Brain microvascular endothelial cell (primary cell): Measurements from ENCODE around the gene BCL2.

Experiments used
- DNase-seq: peaks from one replicate; pipeline ENCODE4 v3.0.0-alpha.2; 2020
- H3K27ac ChIP-seq: fragments of 250-450 bp; sonication (Bioruptor Pico); 2 replicates; pipeline ENCODE4 v1.5.1; 2020; ENCODE audit warnings: mild to moderate bottlenecking, moderate library complexity
- H3K27me3 ChIP-seq: fragments of 250-450 bp; sonication (Bioruptor Pico); replicated peaks from 2 replicates; pipeline ENCODE4 v1.5.1; 2020; ENCODE audit warnings: mild to moderate bottlenecking
- H3K36me3 ChIP-seq: fragments of 250-450 bp; sonication (Bioruptor Pico); replicated peaks from 2 replicates; pipeline ENCODE4 v1.5.1; 2020; ENCODE audit warnings: mild to moderate bottlenecking
- H3K4me3 ChIP-seq: 2 replicates; pipeline ENCODE4 v1.5.1; 2011; ENCODE audit warnings: low read depth, mild to moderate bottlenecking, control low read depth, low read length, moderate library complexity
- CTCF ChIP-seq: IDR thresholded peaks from 2 replicates; pipeline ENCODE4 v1.5.1; 2011; ENCODE audit warnings: low read depth, mild to moderate bottlenecking, moderate library complexity, low read length, control low read depth, inconsistent platforms; ENCODE audit errors: missing control alignments
- in situ Hi-C: cut with HindIII; loops from 2 replicates; pipeline ENCODE4 v1.10.0; 2017; ENCODE audit warnings: low sequenced_read_pairs, low pct_ligation_motif_present

The BCL2 gene

GRCh38 chr18:63182310-63182772 lies 137.2 kb downstream of the BCL2 start:
- Histone ChIP-seq H3K4me3 (no peak overlapping the region), H3K27me3 (peaks cover 20% of the 10 kb centered on the region), H3K27ac (no peak overlapping the region), H3K36me3 (no peaks in the 10 kb centered on the region)
- TF ChIP-seq CTCF: no peak
- DNase-seq: no peak
- in situ Hi-C loops: no loop called here

DNA sequence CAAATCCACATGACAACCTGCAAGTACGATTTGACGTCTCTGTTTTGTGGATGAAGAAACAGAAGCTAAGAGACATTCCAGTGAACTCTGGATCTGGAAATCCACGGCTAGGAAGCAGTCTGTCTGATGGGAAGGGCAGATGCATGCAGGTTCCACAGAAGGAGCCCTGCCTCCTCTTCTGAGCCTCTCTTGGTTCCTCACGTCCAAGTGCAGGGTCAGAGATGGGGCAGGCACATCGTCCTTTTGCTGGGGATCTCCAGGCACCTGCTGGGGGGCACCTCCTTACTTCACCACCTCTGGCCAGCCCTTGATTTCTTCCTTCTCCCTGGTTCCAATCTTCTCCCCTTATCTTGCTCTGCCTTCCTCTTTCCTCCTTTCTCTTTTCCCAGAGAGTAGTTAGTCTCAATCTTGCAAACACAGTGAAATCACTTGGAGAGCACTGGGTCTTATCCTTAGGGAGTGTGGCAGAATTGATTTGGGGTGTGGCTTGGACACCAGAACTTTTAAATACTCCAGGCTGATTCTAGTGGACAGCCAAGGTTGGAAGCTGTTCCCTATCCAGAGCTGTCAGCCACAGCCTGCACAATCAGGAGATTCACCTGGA lies 137.8 kb downstream of the BCL2 start:
- no peak for DNase-seq
- no peak overlapping the region for H3K27ac ChIP-seq
- H3K36me3 ChIP-seq: no peaks in the 10 kb centered on the region
- no peak overlapping the region for H3K4me3 ChIP-seq
- in situ Hi-C loops: no loop called here
- TF ChIP-seq CTCF: no peak
- H3K27me3 ChIP-seq: peaks cover 20% of the 10 kb centered on the region

- no peak for DNase-seq
- TF ChIP-seq CTCF: no peak
- H3K4me3 ChIP-seq: no peak overlapping the region
- H3K27ac ChIP-seq: no peak overlapping the region
- no peaks in the 10 kb centered on the region for H3K36me3 ChIP-seq
- peaks cover 20% of the 10 kb centered on the region for H3K27me3 ChIP-seq
- in situ Hi-C loops: no loop called here
Observed at GRCh38 chr18:63180971-63181376, 138.6 kb downstream of the BCL2 start.

- Histone ChIP-seq H3K4me3 (no peak overlapping the region), H3K27me3 (peaks cover 20% of the 10 kb centered on the region), H3K36me3 (no peaks in the 10 kb centered on the region), H3K27ac (no peak overlapping the region)
- no peak for TF ChIP-seq CTCF
- DNase-seq: no peak
- in situ Hi-C loops: no loop called here
Observed at GRCh38 chr18:63180321-63180720, 139.2 kb downstream of the BCL2 start.

GRCh38 chr18:63179422-63179821 lies 140.1 kb downstream of the BCL2 start:
- no peak for TF ChIP-seq CTCF
- DNase-seq: no peak
- Histone ChIP-seq H3K27ac (no peak overlapping the region), H3K27me3 (peaks cover 20% of the 10 kb centered on the region), H3K36me3 (no peaks in the 10 kb centered on the region), H3K4me3 (no peak overlapping the region)
- in situ Hi-C loops: no loop called here

GRCh38 chr18:63178971-63179370 lies 140.6 kb downstream of the BCL2 start:
- Histone ChIP-seq H3K27me3 (peaks cover 20% of the 10 kb centered on the region), H3K27ac (no peak overlapping the region), H3K4me3 (no peak overlapping the region), H3K36me3 (no peaks in the 10 kb centered on the region)
- in situ Hi-C loops: no loop called here
- no peak for TF ChIP-seq CTCF
- DNase-seq: no peak
